Endothelial cell of umbilical vein (primary cell): ENCODE data around the gene EEF1G.

Experiments
- CTCF ChIP-seq, 2 donors: IDR thresholded peaks; 1 replicate in 1 of 2; 2 replicates in 1 of 2; pipeline ENCODE4 v1.5.1; 2011; ENCODE audit warnings: low read length in 2 of 2, mild to moderate bottlenecking in 2 of 2, moderate library complexity in 2 of 2, control low read depth in 1 of 2, inconsistent platforms in 1 of 2, low read depth in 1 of 2; ENCODE audit not compliant: insufficient read depth in 1 of 2; ENCODE audit errors: extremely low read depth in 1 of 2
- POLR2A ChIP-seq: IDR thresholded peaks from 2 replicates; pipeline ENCODE4 v1.6.1; 2012; ENCODE audit warnings: low read depth, mild to moderate bottlenecking, control low read depth, low read length

GRCh38 chr11:62555464-62556107 is 18.1 kb downstream of the EEF1G start:
- peak; percentile 16 for TF ChIP-seq POLR2A
- no peak for TF ChIP-seq CTCF (IDR thresholded peaks at IDR 0.05; ENCODE audit: extremely low read depth in 1 of 2, insufficient read depth in 1 of 2, low read depth in 1 of 2, low read length in 2 of 2)
